HG02623 (cell line): ENCODE measurements around the gene CFAP44.
"Not testable (repeated sequence)": the region's sequence is repeated elsewhere in the genome, so short reads cannot be mapped to it uniquely, and the experiment has no call there.

Source experiments
- ATAC-seq: cut with Tn5 transposase; IDR thresholded peaks from one replicate; pipeline ENCODE4 v1.9.1; 2021; ENCODE audit warnings: moderate library complexity; ENCODE audit not compliant: unreplicated experiment

The CFAP44 gene, protein sequence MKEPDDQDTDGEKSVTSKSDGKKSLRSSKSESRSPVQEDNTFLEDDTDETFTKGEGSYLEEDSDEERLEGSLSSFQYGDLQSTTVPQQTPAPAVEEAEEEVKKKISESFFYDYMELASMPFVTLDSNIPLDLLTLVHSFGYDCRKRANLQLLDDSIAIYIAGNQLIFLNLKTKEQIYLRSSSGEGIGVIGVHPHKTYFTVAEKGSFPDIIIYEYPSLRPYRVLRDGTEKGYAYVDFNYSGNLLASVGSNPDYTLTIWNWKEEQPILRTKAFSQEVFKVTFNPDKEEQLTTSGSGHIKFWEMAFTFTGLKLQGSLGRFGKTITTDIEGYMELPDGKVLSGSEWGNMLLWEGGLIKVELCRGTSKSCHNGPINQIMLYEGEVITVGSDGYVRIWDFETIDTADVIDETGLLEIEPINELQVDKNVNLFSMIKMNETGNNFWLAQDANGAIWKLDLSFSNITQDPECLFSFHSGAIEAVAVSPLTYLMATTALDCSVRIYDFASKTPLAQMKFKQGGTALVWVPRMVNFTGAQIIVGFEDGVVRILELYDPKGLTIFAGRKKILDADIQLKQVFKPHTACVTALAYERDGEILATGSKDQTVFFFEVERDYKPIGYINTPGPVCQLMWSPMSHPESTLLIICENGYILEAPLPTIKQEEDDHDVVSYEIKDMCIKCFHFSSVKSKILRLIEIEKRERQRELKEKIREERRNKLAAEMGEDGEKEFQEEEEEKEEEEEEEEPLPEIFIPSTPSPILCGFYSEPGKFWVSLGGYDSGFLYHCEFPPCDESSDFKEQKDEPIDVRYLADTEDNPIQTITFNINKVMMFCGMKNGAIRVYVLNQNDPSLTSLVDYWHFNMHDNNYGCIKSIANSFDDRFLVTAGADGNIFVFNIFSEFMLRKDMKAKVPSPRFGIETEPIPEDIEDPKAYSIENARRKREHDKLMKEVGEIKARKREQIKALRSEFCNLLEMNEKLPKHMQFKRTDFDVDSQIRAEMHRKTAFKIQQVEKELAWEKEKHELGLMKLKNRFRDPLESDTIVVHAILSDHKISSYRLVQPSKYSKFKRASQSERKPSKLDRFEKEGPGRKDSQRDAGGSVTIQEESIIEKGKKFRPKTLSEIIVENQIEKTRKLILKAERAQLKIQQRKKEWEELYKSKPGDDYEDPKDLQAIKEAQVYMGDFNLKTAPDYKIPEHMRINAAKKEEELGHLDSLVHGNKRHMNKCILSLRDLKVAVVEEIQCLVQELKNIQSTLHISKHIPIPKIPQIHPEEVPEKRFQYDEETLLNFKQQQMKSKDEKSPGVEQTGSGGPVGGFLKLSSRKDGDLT (N-terminal part only)

DNA sequence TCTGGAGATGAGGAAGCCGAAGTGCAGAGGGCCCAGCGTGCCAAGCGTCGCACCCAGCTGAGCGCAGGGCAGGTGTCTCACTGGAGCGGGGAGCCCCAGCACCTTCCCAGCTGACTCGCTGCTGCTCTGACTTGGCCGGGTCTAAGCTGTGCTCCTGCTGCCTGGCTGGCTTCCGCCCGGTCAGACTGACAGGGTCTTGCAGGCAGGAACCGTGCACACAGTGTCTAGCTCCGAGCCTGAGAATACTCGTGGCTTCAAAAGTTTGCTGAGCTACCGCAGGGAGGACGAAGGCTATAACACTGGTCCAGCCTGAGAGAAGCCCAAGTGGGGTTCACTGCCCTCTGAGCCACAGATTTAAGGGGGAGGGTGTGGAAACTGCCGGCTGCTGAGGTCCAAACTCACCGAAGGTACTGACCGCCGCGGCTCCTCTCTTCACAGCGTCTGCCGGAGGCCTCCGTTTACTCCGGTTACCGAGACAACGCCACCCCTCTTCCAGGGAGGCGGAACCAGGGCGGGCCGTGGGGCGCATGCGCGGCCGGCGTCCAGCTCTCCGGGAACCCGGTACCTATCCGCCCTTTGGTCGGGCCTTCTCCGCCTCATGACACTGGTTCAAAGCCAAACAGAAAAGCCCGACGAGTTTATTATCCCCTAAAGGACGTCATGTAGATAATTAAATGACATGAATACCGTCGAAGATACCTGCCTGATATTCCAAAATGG, at the start of gene CFAP44:
Gene CFAP44 (minus strand): TSS at position 443 of the 720 bp plus-strand sequence. CDS start 7,829 bp downstream, outside the sequence.
- no peak for ATAC-seq

DNA sequence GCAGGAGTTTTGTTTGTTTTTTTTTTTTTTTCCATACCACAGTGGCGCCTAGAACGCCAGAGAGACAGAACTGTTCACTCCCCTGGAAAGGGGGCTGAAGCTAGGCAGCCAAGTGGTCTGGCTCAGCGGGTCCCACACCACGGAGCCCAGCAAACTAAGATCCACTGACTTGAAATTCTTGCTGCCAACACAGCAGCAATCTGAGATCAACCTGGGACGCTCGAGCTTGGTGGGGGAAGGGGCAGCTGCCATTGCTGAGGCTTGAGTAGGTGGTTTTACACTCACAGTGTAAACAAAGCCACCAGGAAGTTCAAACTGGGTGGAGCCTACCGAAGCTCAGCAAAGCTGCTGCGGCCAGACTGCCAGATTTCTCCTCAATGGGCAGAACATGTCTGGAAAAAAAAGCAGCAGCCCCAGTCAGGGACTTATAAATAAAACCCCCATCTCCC, 43.9 kb upstream of the CFAP44 start:
- ATAC-seq: no peak

- ATAC-seq: no peak
Observed at GRCh38 chr3:113468539-113468938, 27.2 kb upstream of the CFAP44 start.

GRCh38 chr3:113461488-113461887, 20.2 kb upstream of the CFAP44 start:
- ATAC-seq: no peak

DNA sequence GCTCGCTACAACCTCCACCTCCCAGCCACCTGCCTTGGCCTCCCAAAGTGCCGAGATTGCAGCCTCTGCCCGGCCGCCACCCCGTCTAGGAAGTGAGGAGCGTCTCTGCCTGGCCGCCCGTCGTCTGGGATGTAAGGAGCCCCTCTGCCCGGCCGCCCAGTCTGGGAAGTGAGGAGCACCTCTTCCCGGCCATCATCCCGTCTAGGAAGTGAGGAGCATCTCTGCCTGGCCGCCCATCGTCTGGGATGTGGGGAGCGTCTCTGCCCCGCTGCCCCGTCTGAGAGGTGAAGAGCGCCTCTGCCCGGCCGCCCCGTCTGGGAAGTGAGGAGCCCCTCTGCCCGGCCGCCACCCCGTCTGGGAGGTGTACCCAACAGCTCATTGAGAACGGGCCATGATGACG, 17.3 kb upstream of the CFAP44 start:
- not testable (repeated sequence) for ATAC-seq

DNA sequence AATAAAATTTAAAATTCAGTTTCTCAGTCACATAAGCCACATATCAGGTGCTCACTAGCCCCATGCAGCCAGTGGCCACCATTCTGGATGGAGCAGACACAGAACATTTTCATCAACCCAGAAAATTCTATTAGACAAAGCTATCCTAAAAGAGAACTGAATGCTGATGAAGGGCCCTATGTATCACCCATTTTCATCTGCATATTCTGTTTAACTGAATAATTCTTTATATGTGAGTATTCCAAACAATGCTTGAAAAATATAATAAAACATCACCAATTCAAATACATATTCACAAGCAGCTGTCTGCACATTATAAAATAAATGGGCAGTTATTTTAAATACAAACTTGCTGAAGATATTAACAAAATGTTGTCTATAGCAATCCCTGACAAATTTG, 14.2 kb upstream of the CFAP44 start:
- no peak for ATAC-seq

DNA sequence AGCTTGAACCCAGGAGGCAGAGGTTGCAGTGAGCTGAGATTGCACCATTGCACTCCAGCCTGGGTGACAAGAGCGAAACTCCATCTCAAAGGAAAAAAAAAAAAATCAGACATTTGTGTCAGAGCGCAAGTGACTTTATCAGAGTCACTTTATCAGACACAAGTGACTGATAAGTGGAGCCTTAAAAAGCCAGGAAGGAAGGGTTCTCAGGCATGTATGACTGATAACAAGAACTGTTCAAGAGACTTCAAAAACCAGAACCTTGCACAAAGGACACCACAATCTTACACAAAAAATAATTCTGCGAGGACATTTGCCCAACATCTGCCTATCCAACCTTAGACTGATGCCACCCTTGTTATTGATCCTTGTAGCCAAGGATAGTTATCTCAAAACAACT, 13.3 kb upstream of the CFAP44 start:
- ATAC-seq: no peak

- ATAC-seq: no peak
Observed at GRCh38 chr3:113454057-113454456, 12.8 kb upstream of the CFAP44 start.

GRCh38 chr3:113450911-113451310, 9.6 kb upstream of the CFAP44 start:
- no peak for ATAC-seq

- ATAC-seq: no peak
Observed at GRCh38 chr3:113439606-113440005, 1.7 kb downstream of the CFAP44 start.

- ATAC-seq: no peak
Observed at GRCh38 chr3:113438224-113438623, 3.1 kb downstream of the CFAP44 start.

DNA sequence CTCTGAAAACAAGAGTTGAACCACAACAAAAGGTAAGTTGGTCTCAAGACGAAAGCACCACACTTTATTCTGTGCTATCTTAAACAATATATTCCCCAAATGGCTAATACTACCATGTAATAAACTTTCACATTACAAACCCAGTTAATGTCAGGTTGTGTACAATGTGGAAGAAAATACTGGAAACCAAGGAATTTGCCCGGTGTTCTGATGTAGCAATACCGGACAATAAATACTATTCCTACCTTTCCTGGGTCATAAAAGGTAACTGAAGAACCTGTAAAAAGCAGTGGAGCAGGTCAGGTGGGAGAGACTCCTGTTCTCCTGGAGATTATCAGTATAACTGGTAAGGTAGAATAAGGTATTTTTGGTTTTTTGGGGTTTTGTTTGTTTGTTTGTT, 3.9 kb downstream of the CFAP44 start:
- no peak for ATAC-seq

DNA sequence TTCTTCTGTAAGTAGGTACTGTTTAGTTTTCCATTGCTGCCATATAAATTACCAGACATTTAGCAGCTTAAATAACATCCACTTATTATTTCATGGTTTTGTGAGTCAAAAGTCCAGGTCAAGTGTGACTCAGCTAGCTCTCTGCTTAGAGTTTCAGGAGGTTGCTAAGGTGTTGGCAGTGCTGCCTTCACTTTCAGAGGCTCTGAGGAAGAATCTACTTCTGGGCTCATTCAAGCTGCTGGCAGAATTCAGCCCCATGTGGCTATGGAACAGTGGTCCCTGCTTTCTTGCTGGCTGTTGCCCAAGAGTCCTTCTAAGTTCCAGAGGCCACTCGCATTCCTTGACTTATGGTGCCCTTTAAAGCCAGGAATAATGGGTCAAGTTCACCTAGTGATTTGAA, 4.5 kb downstream of the CFAP44 start:
- ATAC-seq: no peak

DNA sequence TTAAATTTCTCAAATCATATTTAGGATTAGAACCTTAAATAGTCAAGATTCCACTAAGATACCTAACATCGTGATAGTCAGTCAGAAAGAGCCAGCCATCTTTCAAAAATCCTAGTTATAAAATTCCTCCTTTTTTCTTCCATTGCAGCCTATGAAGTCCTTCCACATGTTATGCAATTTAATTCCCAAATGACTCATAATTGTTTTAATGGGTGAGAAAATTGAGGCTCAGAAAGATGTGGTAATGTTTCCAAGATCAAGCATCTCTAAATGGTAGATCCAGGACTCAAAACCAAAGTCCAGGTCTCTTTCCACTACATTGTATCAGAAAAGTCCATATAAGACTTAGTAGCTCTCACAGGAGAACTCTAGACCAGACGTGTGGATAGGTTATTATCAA, 9.5 kb downstream of the CFAP44 start:
- no peak for ATAC-seq

- no peak for ATAC-seq
Observed at GRCh38 chr3:113428581-113428980, 12.7 kb downstream of the CFAP44 start.

- no peak for ATAC-seq
Observed at GRCh38 chr3:113423699-113424098, 17.6 kb downstream of the CFAP44 start.

- ATAC-seq: no peak
Observed at GRCh38 chr3:113421082-113421481, 20.2 kb downstream of the CFAP44 start.

DNA sequence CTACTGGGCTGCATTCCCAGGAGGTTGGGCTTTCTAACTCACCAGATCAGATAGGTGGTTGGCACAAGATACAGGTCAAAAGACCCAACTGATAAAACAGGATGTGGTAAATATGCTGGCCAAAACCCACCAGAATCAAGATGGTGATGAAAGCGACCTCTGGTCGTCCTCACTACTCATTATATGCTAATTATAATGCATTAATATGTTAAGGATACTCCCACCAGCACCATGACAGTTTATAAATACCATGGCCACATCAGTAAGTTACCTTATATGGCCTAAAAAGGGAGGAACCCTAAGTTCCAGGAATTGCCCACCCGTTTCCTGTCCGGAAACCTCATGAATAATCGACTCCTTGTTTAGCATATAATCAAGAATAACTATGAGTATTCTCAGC, 31.6 kb downstream of the CFAP44 start:
- no peak for ATAC-seq

DNA sequence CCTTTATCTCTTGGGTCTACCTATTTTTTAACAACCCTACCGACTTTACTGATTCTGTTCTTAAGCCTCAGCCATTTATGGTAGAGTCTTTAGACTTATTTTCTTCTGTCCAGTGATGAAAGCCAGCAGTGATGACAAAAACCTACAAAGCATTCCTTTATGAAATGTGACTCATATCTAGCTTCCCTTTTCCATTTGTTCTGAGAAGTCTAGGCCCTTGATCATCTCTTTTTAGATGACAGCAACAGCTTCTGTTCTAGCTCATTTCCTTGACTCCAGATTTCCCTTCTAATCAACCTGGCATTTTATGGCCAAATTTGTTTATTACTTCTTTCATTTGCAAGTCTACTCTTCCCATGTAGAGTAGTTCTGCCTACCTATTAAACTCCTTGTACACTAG, 36.1 kb downstream of the CFAP44 start:
- no peak for ATAC-seq

- ATAC-seq: no peak
Observed at GRCh38 chr3:113404637-113405036, 36.7 kb downstream of the CFAP44 start.
